ENCODE results near the gene URGCP.

URGCP gene

GRCh38 chr7:43856996-43857395 is 49.4 kb downstream of the URGCP start:
- no peak for DNase-seq (ENCODE audit: low spot score)
- Histone ChIP-seq H3K36me3 (replicated peaks in 1 of 2; ENCODE audit: control insufficient read depth in 2 of 2, insufficient read depth in 2 of 2, low read length in 2 of 2) (no peaks in the 10 kb centered on the region), H3K4me2 (ENCODE audit: insufficient read depth, low read length, poor library complexity, severe bottlenecking) (no peak overlapping the region), H3K18ac (ENCODE audit: low read length) (no peak overlapping the region), H2BK12ac (ENCODE audit: low read length) (no peak overlapping the region), H2BK120ac (ENCODE audit: low read depth, low read length) (no peak overlapping the region), H3K23ac (ENCODE audit: low read depth, low read length, poor library complexity) (no peak overlapping the region), H3K4me1 (ENCODE audit: control insufficient read depth in 2 of 2, insufficient read depth in 1 of 2, low read depth in 1 of 2, low read length in 2 of 2) (no peaks in the 10 kb centered on the region), H3K14ac (ENCODE audit: low read length) (no peak overlapping the region), H2BK5ac (ENCODE audit: low read length) (no peak overlapping the region), H2AK5ac (ENCODE audit: low read depth, low read length) (no peak overlapping the region), H4K91ac (ENCODE audit: low read depth, low read length, poor library complexity) (no peak overlapping the region), H3K4ac (ENCODE audit: low read length) (no peak overlapping the region), H3K27me3 (ENCODE audit: control insufficient read depth in 3 of 3, insufficient read depth in 3 of 3, low read depth in 1 of 3, low read length in 3 of 3) (no peaks in the 10 kb centered on the region), H3K9me3 (replicated peaks in 1 of 2; ENCODE audit: control insufficient read depth in 2 of 2, insufficient read depth in 1 of 2, low read depth in 1 of 2, low read length in 2 of 2) (peaks cover 0 to 8% of the 10 kb centered on the region in 2 donors), H2AFZ (ENCODE audit: low read length) (no peak overlapping the region), H3K27ac (replicated peaks; ENCODE audit: low read length) (no peak overlapping the region), H3K4me3 (ENCODE audit: low read length in 2 of 2) (no peak overlapping the region), H3K9ac (ENCODE audit: low read depth, low read length, poor library complexity) (no peak overlapping the region), H2BK15ac (ENCODE audit: low read length) (no peak overlapping the region), H4K8ac (ENCODE audit: low read depth, low read length) (no peak overlapping the region), H3K79me1 (ENCODE audit: low read depth, low read length) (no peaks in the 10 kb centered on the region)
- no CpG with 5 or more reads among the region's 1 CpG for WGBS, 2 donors (ENCODE audit: extremely low coverage in 2 of 2, insufficient read length in 2 of 2, insufficient replicate concordance in 1 of 2)

GRCh38 chr7:43856316-43856715 is 50.1 kb downstream of the URGCP start:
- no peak overlapping the region for H4K8ac ChIP-seq (ENCODE audit: low read depth, low read length)
- WGBS, 2 donors (ENCODE audit: extremely low coverage in 2 of 2, insufficient read length in 2 of 2, insufficient replicate concordance in 1 of 2) = no CpG with 5 or more reads among the region's 4 CpGs

GRCh38 chr7:43855176-43855575 is 51.2 kb downstream of the URGCP start:
- Histone ChIP-seq H3K4ac (ENCODE audit: low read length) (no peak overlapping the region), H3K4me2 (ENCODE audit: insufficient read depth, low read length, poor library complexity, severe bottlenecking) (no peak overlapping the region), H3K9ac (ENCODE audit: low read depth, low read length, poor library complexity) (no peak overlapping the region), H2AK5ac (ENCODE audit: low read depth, low read length) (no peak overlapping the region), H3K4me1 (ENCODE audit: control insufficient read depth in 2 of 2, insufficient read depth in 1 of 2, low read depth in 1 of 2, low read length in 2 of 2) (no peaks in the 10 kb centered on the region), H2BK12ac (ENCODE audit: low read length) (no peak overlapping the region), H3K14ac (ENCODE audit: low read length) (no peak overlapping the region), H2AFZ (ENCODE audit: low read length) (no peak overlapping the region), H3K27me3 (ENCODE audit: control insufficient read depth in 3 of 3, insufficient read depth in 3 of 3, low read depth in 1 of 3, low read length in 3 of 3) (no peaks in the 10 kb centered on the region), H3K4me3 (ENCODE audit: low read length in 2 of 2) (peak overlapping the region in 1 of 2 donors; percentile 1), H2BK15ac (ENCODE audit: low read length) (no peak overlapping the region), H3K36me3 (replicated peaks in 1 of 2; ENCODE audit: control insufficient read depth in 2 of 2, insufficient read depth in 2 of 2, low read length in 2 of 2) (no peaks in the 10 kb centered on the region), H2BK120ac (ENCODE audit: low read depth, low read length) (no peak overlapping the region), H3K79me1 (ENCODE audit: low read depth, low read length) (no peaks in the 10 kb centered on the region), H4K91ac (ENCODE audit: low read depth, low read length, poor library complexity) (no peak overlapping the region), H3K27ac (replicated peaks; ENCODE audit: low read length) (no peak overlapping the region), H3K9me3 (replicated peaks in 1 of 2; ENCODE audit: control insufficient read depth in 2 of 2, insufficient read depth in 1 of 2, low read depth in 1 of 2, low read length in 2 of 2) (peaks cover 0 to 8% of the 10 kb centered on the region in 2 donors), H2BK5ac (ENCODE audit: low read length) (no peak overlapping the region), H4K8ac (ENCODE audit: low read depth, low read length) (no peak overlapping the region), H3K18ac (ENCODE audit: low read length) (no peak overlapping the region), H3K23ac (ENCODE audit: low read depth, low read length, poor library complexity) (no peak overlapping the region)
- DNase-seq (ENCODE audit: low spot score) = no peak

More at GRCh38 chr7:43856316-43856715, 50.1 kb downstream of the URGCP start:
- Histone ChIP-seq H4K91ac (ENCODE audit: low read depth, low read length, poor library complexity) (no peak overlapping the region), H3K9me3 (replicated peaks in 1 of 2; ENCODE audit: control insufficient read depth in 2 of 2, insufficient read depth in 1 of 2, low read depth in 1 of 2, low read length in 2 of 2) (peaks cover 0 to 8% of the 10 kb centered on the region in 2 donors), H2BK120ac (ENCODE audit: low read depth, low read length) (no peak overlapping the region), H3K79me1 (ENCODE audit: low read depth, low read length) (no peaks in the 10 kb centered on the region), H3K27ac (replicated peaks; ENCODE audit: low read length) (no peak overlapping the region), H3K23ac (ENCODE audit: low read depth, low read length, poor library complexity) (no peak overlapping the region), H3K4me1 (ENCODE audit: control insufficient read depth in 2 of 2, insufficient read depth in 1 of 2, low read depth in 1 of 2, low read length in 2 of 2) (no peaks in the 10 kb centered on the region), H3K4me3 (ENCODE audit: low read length in 2 of 2) (peak overlapping the region in 1 of 2 donors; percentile 33), H3K9ac (ENCODE audit: low read depth, low read length, poor library complexity) (no peak overlapping the region), H3K14ac (ENCODE audit: low read length) (no peak overlapping the region), H2BK5ac (ENCODE audit: low read length) (no peak overlapping the region), H3K4me2 (ENCODE audit: insufficient read depth, low read length, poor library complexity, severe bottlenecking) (no peak overlapping the region), H2AFZ (ENCODE audit: low read length) (no peak overlapping the region), H2BK12ac (ENCODE audit: low read length) (no peak overlapping the region), H2AK5ac (ENCODE audit: low read depth, low read length) (no peak overlapping the region), H3K36me3 (replicated peaks in 1 of 2; ENCODE audit: control insufficient read depth in 2 of 2, insufficient read depth in 2 of 2, low read length in 2 of 2) (no peaks in the 10 kb centered on the region), H3K4ac (ENCODE audit: low read length) (no peak overlapping the region), H2BK15ac (ENCODE audit: low read length) (no peak overlapping the region), H3K18ac (ENCODE audit: low read length) (no peak overlapping the region), H3K27me3 (ENCODE audit: control insufficient read depth in 3 of 3, insufficient read depth in 3 of 3, low read depth in 1 of 3, low read length in 3 of 3) (no peaks in the 10 kb centered on the region)
- no peak for DNase-seq (ENCODE audit: low spot score)

DNA sequence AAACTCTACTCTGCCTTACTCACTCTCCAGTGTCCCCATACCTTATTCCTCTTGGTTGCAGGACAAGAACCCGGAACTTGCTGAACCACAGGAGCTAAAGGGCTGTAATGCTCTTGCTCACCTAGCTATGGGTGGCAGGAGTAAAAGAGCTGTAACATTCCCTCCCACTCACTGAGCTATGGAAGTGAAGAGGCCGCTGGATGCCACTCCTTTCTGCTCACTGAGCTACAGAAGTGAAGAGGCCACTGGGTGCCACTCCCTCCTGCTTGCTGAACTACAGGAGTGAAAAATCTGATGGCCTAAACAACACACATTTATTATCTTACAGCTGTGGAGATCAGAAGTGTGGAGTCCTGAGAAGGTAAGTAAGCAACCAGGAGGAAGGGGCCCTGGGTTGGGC is 54.6 kb downstream of the URGCP start:
- Histone ChIP-seq H3K4me3 (ENCODE audit: low read length in 2 of 2) (no peak overlapping the region), H2BK5ac (ENCODE audit: low read length) (no peak overlapping the region), H3K27me3 (ENCODE audit: control insufficient read depth in 3 of 3, insufficient read depth in 3 of 3, low read depth in 1 of 3, low read length in 3 of 3) (no peaks in the 10 kb centered on the region), H3K36me3 (replicated peaks in 1 of 2; ENCODE audit: control insufficient read depth in 2 of 2, insufficient read depth in 2 of 2, low read length in 2 of 2) (no peaks in the 10 kb centered on the region), H2AK5ac (ENCODE audit: low read depth, low read length) (no peak overlapping the region), H3K4ac (ENCODE audit: low read length) (no peak overlapping the region), H4K91ac (ENCODE audit: low read depth, low read length, poor library complexity) (no peak overlapping the region), H3K9ac (ENCODE audit: low read depth, low read length, poor library complexity) (no peak overlapping the region), H3K27ac (replicated peaks; ENCODE audit: low read length) (no peak overlapping the region), H3K14ac (ENCODE audit: low read length) (no peak overlapping the region), H3K4me1 (ENCODE audit: control insufficient read depth in 2 of 2, insufficient read depth in 1 of 2, low read depth in 1 of 2, low read length in 2 of 2) (no peaks in the 10 kb centered on the region), H2AFZ (ENCODE audit: low read length) (no peak overlapping the region), H3K4me2 (ENCODE audit: insufficient read depth, low read length, poor library complexity, severe bottlenecking) (no peak overlapping the region), H4K8ac (ENCODE audit: low read depth, low read length) (no peak overlapping the region), H3K79me1 (ENCODE audit: low read depth, low read length) (no peaks in the 10 kb centered on the region), H2BK15ac (ENCODE audit: low read length) (no peak overlapping the region), H2BK12ac (ENCODE audit: low read length) (no peak overlapping the region), H3K18ac (ENCODE audit: low read length) (no peak overlapping the region), H3K9me3 (replicated peaks in 1 of 2; ENCODE audit: control insufficient read depth in 2 of 2, insufficient read depth in 1 of 2, low read depth in 1 of 2, low read length in 2 of 2) (no peaks in the 10 kb centered on the region), H3K23ac (ENCODE audit: low read depth, low read length, poor library complexity) (no peak overlapping the region), H2BK120ac (ENCODE audit: low read depth, low read length) (no peak overlapping the region)
- no peak for DNase-seq (ENCODE audit: low spot score)
- WGBS, 2 donors (ENCODE audit: extremely low coverage in 2 of 2, insufficient read length in 2 of 2, insufficient replicate concordance in 1 of 2) = no CpG with 5 or more reads among the region's 2 CpGs

Measured in neuronal stem cell (in vitro differentiated cells).